Skeletal muscle tissue (tissue), 4 donors: ENCODE measurements around the gene TGM4. TPM values are rescaled to one million over a fixed set of nuclear protein-coding genes. Genes with fewer than 3 reads are reported as not detected.
"Not testable (repeated sequence)": the region's sequence is repeated elsewhere in the genome, so short reads cannot be mapped to it uniquely, and the experiment has no call there.

Source experiments
- H3K27ac ChIP-seq: one replicate; pipeline ENCODE4 v1.7.0; 2013; ENCODE audit warnings: mild to moderate bottlenecking, low read depth, low read length, inconsistent platforms
- H3K27me3 ChIP-seq, 3 donors: one replicate each; pipeline ENCODE4 v1.7.0; 2013; ENCODE audit warnings: low read length in 3 of 3; ENCODE audit not compliant: control insufficient read depth in 3 of 3, insufficient read depth in 3 of 3
- H3K36me3 ChIP-seq, 3 donors: one replicate each; pipeline ENCODE4 v1.7.0; 2013; ENCODE audit warnings: low read length in 3 of 3; ENCODE audit not compliant: control insufficient read depth in 3 of 3, insufficient read depth in 3 of 3
- H3K4me1 ChIP-seq, 3 donors: one replicate each; pipeline ENCODE4 v1.7.0; 2013; ENCODE audit warnings: low read length in 3 of 3, mild to moderate bottlenecking in 3 of 3; ENCODE audit not compliant: control insufficient read depth in 3 of 3, insufficient read depth in 3 of 3
- H3K4me3 ChIP-seq, 3 donors: one replicate each; pipeline ENCODE4 v1.7.0; 2013; ENCODE audit warnings: low read length in 3 of 3
- H3K9ac ChIP-seq, 3 donors: one replicate each; pipeline ENCODE4 v1.7.0; 2013; ENCODE audit warnings: low read length in 3 of 3, mild to moderate bottlenecking in 3 of 3, moderate library complexity in 2 of 3, low read depth in 1 of 3
- H3K9me3 ChIP-seq, 3 donors: one replicate each; pipeline ENCODE4 v1.7.0; 2013; ENCODE audit warnings: low read length in 3 of 3; ENCODE audit not compliant: control insufficient read depth in 3 of 3
- total RNA-seq: library from RNA; depleted of rRNA; stranded (reverse); fragments of >200 nt; gene quantifications from one replicate; pipeline ENCODE4 v1.2.3, GENCODE V29; 2014
- donor health status: Osteomylitis.

The TGM4 gene
- total RNA-seq, 1 donor from 2014 or later: not detected

DNA sequence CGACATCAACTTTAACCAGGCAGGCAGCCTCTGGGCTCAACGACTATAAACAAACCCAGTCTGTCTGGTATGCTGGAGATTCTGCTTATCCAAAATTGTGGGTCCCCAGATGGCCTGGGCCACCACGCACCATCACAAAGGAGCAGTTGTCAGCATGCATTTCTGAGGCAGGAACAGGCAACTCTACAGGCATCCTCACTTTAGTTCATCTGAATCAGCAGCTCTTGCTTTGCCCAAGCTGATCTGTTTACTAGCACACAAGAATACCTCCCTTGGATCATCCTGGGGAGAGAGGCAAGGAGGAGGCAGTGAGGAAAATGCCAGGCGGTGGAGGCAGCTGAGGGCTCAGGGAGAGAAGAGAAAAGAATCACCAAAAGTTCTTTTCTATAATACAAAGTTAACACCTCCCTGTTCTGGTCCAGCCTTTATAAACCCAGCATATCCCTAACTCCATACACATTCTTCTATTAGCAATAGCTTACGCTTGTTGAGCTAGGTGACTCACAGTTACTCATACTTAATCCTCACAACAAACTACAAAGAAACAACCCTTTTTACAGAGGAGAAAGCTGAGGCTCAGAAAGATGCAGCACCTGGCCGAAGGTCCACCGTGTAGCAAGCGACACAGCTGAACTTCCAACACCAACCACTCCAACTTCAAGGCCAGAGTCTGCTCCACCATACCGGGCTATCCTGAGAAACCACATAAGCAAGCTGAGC is 68.0 kb downstream of the TGM4 start:
- Histone ChIP-seq H3K27me3 (no peaks in the 10 kb centered on the region), H3K9ac (no peak overlapping the region), H3K4me3 (no peak overlapping the region)

DNA sequence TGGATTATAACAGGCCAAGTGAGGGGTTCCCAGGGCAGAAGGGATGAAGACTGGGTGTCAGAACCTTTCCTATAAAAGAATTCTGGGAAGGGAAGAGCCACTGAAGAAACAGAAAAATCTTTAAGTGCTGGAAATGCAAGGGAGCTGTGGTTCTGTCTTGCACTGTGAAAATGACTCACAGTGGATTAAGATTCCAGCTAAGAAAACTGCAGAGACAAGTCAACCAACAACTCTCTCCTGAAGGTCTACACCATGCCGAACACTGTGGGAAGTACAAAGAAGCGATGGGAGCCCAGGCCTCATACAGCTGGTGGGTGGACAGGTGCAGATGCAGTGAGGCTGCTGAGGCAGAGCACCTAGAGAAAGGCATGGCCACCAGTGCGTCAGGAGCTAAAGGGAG is 73.8 kb downstream of the TGM4 start:
- H3K27ac ChIP-seq: no peak overlapping the region
- H3K36me3 ChIP-seq: peaks cover 11 to 16% (median 15%) of the 10 kb centered on the region in 3 donors
- H3K4me1 ChIP-seq: peaks cover 0 to 4% (median 0%) of the 10 kb centered on the region in 3 donors
- H3K9me3 ChIP-seq: no peaks in the 10 kb centered on the region
- H3K9ac ChIP-seq: no peak overlapping the region
- no peaks in the 10 kb centered on the region for H3K27me3 ChIP-seq
- H3K4me3 ChIP-seq: no peak overlapping the region

More for the DNA sequence above, 68.0 kb downstream of the TGM4 start:
- H3K27ac ChIP-seq: no peak overlapping the region
- H3K9me3 ChIP-seq: no peaks in the 10 kb centered on the region
- H3K36me3 ChIP-seq: peaks cover 43 to 65% (median 54%) of the 10 kb centered on the region in 3 donors
- H3K4me1 ChIP-seq: peaks cover 0 to 2% (median 0%) of the 10 kb centered on the region in 3 donors

DNA sequence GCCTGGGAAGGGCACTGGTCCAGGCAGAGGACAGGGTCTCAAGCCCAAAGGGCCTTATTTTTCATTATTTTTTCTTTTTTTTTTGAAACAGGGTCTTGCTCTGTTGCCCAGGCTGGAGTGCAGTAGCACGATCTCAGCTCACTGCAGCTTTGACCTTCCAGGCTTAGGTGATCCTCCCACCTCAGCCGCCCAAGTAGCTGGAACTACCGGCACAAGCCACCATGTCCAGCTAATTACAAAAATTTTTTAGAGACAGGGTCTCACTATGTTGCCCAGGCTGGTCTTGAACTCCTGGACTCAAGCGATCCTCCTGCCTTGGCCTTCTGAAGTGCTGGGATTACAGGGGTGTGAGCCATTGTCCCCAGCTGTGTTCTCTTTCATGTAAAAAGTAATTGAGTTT is 75.4 kb downstream of the TGM4 start:
- not testable (repeated sequence) for H3K27me3 ChIP-seq, H3K4me1 ChIP-seq, H3K4me3 ChIP-seq, H3K27ac ChIP-seq, H3K9me3 ChIP-seq, H3K9ac ChIP-seq
- peaks cover 10 to 15% (median 10%) of the 10 kb centered on the region in 3 donors for H3K36me3 ChIP-seq

DNA sequence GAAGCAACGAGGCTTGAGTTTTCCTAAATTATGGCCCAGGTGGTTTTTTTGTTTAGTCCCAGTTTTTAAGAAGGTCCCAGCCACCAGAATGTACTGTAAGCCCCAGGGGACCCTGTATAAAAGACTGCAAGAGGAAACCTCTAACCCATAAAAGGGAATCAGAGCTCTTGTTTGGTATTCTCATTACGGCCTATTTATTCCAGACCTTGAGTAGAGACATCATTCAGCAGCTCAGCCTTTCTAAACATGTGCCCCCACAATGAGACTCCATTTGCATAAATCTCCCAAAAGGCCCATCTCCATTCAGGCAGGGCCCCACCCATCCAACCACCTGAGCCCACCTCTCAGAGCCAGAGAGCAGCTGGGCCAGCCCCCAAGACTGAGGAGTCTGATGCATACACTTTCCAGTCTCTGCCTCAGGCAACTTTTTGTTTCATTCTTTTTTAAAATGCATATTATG is 75.9 kb downstream of the TGM4 start:
- H3K9me3 ChIP-seq: no peaks in the 10 kb centered on the region
- no peak overlapping the region for H3K4me3 ChIP-seq
- H3K9ac ChIP-seq: no peak overlapping the region
- peaks cover 0 to 4% (median 4%) of the 10 kb centered on the region in 3 donors for H3K4me1 ChIP-seq
- peaks cover 6 to 12% (median 10%) of the 10 kb centered on the region in 3 donors for H3K36me3 ChIP-seq
- no peaks in the 10 kb centered on the region for H3K27me3 ChIP-seq
- H3K27ac ChIP-seq: no peak overlapping the region

DNA sequence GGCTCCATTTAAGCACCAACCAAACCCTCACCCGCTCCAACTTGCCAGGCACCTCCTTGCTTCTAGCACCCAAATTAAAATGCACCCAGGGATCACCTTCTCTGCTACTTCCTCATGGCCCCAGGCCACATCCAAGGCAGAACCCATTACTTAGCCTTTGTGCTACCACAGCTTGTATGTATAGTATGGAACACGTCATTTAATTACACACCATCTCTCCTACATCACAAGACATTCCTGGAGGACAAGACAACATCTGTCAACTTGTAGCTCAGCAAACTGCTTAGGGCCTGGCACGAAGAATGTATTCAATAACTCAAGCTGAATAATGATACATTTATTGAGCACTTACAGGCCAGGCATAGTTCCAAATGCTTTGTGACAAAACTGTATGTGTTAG is 78.3 kb downstream of the TGM4 start:
- Histone ChIP-seq H3K9me3 (no peaks in the 10 kb centered on the region), H3K4me1 (peaks cover 0 to 15% (median 12%) of the 10 kb centered on the region in 3 donors), H3K27ac (no peak overlapping the region), H3K27me3 (no peaks in the 10 kb centered on the region), H3K36me3 (peaks cover 8 to 12% (median 9%) of the 10 kb centered on the region in 3 donors), H3K9ac (no peak overlapping the region), H3K4me3 (no peak overlapping the region)

- H3K27ac ChIP-seq: no peak overlapping the region
- no peaks in the 10 kb centered on the region for H3K9me3 ChIP-seq
- H3K4me3 ChIP-seq: no peak overlapping the region
- H3K36me3 ChIP-seq: peaks cover 18 to 19% (median 19%) of the 10 kb centered on the region in 3 donors
- H3K9ac ChIP-seq: no peak overlapping the region
- H3K27me3 ChIP-seq: no peaks in the 10 kb centered on the region
- H3K4me1 ChIP-seq: peaks cover 0 to 13% (median 12%) of the 10 kb centered on the region in 3 donors
Observed at GRCh38 chr3:44954304-44954703, 79.9 kb downstream of the TGM4 start.

DNA sequence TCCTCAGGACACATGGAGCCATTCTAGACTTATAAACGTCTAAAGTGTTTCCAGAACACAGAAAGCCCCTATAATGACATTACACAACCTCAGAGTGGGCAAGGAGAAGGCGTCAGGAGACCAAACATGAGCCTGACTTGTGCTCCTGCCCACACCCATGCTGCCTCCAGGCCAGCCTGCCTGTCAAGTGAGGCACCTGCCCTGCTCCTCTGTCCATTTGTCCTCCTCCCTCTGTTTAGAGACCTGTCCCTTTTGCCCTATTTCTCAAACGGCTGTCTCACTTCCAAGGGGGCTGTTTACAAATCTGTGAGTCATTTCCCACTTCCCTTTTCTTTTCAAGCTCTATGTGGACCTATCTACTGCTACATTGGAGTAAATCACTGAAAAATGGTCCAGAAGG is 80.6 kb downstream of the TGM4 start:
- no peak overlapping the region for H3K9ac ChIP-seq
- no peak overlapping the region for H3K4me3 ChIP-seq
- no peaks in the 10 kb centered on the region for H3K27me3 ChIP-seq
- no peak overlapping the region for H3K27ac ChIP-seq
- H3K36me3 ChIP-seq: peaks cover 18 to 20% (median 19%) of the 10 kb centered on the region in 3 donors
- H3K9me3 ChIP-seq: no peaks in the 10 kb centered on the region
- H3K4me1 ChIP-seq: peaks cover 0 to 13% (median 12%) of the 10 kb centered on the region in 3 donors

GRCh38 chr3:44955917-44956316 is 81.5 kb downstream of the TGM4 start:
- peaks cover 18 to 20% (median 19%) of the 10 kb centered on the region in 3 donors for H3K36me3 ChIP-seq

GRCh38 chr3:44957986-44958385 is 83.6 kb downstream of the TGM4 start:
- H3K9ac ChIP-seq: no peak overlapping the region
- peaks cover 0 to 13% (median 13%) of the 10 kb centered on the region in 3 donors for H3K4me1 ChIP-seq
- H3K9me3 ChIP-seq: no peaks in the 10 kb centered on the region
- no peaks in the 10 kb centered on the region for H3K27me3 ChIP-seq
- peaks cover 18 to 20% (median 19%) of the 10 kb centered on the region in 3 donors for H3K36me3 ChIP-seq
- no peak overlapping the region for H3K27ac ChIP-seq
- no peak overlapping the region for H3K4me3 ChIP-seq

More at GRCh38 chr3:44955917-44956316, 81.5 kb downstream of the TGM4 start:
- no peak overlapping the region for H3K27ac ChIP-seq
- H3K4me1 ChIP-seq: peaks cover 0 to 13% (median 13%) of the 10 kb centered on the region in 3 donors
- H3K9me3 ChIP-seq: no peaks in the 10 kb centered on the region
- no peak overlapping the region for H3K4me3 ChIP-seq
- no peaks in the 10 kb centered on the region for H3K27me3 ChIP-seq
- no peak overlapping the region for H3K9ac ChIP-seq

- H3K4me3 ChIP-seq: no peak overlapping the region
- peaks cover 0 to 13% (median 13%) of the 10 kb centered on the region in 3 donors for H3K4me1 ChIP-seq
- H3K9me3 ChIP-seq: no peaks in the 10 kb centered on the region
- H3K36me3 ChIP-seq: peaks cover 18 to 20% (median 18%) of the 10 kb centered on the region in 3 donors
- H3K27me3 ChIP-seq: no peaks in the 10 kb centered on the region
- H3K27ac ChIP-seq: no peak overlapping the region
- no peak overlapping the region for H3K9ac ChIP-seq
Observed at GRCh38 chr3:44958386-44958785, 84.0 kb downstream of the TGM4 start.
